ENCODE measurements around the gene CUBN. TPM values are rescaled to one million over a fixed set of nuclear protein-coding genes. Genes with fewer than 3 reads are reported as not detected.

CUBN gene
- total RNA-seq, 1 experiment from 2014 or later = 4.6 TPM

DNA sequence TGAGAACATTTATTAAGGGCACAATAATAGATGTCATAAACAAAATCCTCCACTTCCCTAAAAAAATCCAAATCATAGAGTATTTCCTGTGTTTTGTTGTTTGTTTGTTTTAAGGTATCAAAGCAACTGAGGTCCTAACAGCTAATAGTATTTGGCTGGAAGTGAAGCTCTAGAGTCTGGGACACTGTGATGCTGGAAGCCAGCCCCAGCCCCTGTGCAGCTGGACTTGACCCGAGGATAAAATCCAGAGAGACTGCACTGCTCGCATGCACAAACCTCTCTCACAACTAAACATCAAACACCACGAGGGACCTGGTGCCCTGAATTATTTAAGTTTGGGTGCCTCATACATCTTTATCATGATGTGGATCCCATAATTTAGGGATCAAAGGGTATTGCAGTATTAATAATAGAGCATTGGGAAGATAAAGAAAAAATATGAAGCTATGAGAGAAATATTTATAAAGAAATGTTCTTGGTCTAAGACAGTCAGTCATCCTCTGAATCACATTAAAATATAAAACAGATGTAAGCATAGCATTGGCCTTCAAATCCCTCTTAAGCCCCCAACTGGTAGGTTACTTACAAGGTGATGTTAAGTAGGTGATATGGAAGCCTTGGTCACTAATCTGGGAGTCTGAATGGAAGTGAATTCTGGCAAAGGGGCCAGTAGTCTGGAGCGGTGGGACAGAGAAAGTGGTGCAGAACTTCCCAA, 44.4 kb downstream of the CUBN start:
- Mint-ChIP-seq H3K27ac (ENCODE audit: unreplicated experiment) (no peak overlapping the region), H3K4me1 (ENCODE audit: low read depth, unreplicated experiment) (no peaks in the 10 kb centered on the region), H3K9me3 (ENCODE audit: unreplicated experiment) (no peaks in the 10 kb centered on the region), H3K36me3 (ENCODE audit: insufficient read depth, unreplicated experiment) (no peaks in the 10 kb centered on the region), H3K4me3 (ENCODE audit: unreplicated experiment) (no peak overlapping the region), H3K27me3 (ENCODE audit: insufficient read depth, unreplicated experiment) (no peaks in the 10 kb centered on the region)
- Histone ChIP-seq H3K27me3 (replicated peaks; ENCODE audit: control insufficient read depth, insufficient read depth, low read length) (no peaks in the 10 kb centered on the region), H3K9me3 (no peaks in the 10 kb centered on the region), H3K36me3 (ENCODE audit: control insufficient read depth, insufficient read depth, low read length) (no peaks in the 10 kb centered on the region), H3K4me1 (no peaks in the 10 kb centered on the region), H3K4me3 (ENCODE audit: low read depth, low read length) (no peak overlapping the region)
- no TSS peak for BruUV-seq (replicated peaks)
- DNase-seq = no peak
- intact Hi-C loops (cut with micrococcal nuclease; ENCODE audit: unreplicated experiment) = no loop called here
- ChIA-PET POLR2A (no interaction called here), CTCF (no interaction called here)
- TF ChIP-seq, protein P1, sequence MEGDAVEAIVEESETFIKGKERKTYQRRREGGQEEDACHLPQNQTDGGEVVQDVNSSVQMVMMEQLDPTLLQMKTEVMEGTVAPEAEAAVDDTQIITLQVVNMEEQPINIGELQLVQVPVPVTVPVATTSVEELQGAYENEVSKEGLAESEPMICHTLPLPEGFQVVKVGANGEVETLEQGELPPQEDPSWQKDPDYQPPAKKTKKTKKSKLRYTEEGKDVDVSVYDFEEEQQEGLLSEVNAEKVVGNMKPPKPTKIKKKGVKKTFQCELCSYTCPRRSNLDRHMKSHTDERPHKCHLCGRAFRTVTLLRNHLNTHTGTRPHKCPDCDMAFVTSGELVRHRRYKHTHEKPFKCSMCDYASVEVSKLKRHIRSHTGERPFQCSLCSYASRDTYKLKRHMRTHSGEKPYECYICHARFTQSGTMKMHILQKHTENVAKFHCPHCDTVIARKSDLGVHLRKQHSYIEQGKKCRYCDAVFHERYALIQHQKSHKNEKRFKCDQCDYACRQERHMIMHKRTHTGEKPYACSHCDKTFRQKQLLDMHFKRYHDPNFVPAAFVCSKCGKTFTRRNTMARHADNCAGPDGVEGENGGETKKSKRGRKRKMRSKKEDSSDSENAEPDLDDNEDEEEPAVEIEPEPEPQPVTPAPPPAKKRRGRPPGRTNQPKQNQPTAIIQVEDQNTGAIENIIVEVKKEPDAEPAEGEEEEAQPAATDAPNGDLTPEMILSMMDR (IDR thresholded peaks at IDR 0.05; ENCODE audit: insufficient read depth in 1 of 2, low read depth in 1 of 2, low read length in 1 of 2, severe bottlenecking in 1 of 2, unreplicated experiment in 1 of 2) = no peak

DNA sequence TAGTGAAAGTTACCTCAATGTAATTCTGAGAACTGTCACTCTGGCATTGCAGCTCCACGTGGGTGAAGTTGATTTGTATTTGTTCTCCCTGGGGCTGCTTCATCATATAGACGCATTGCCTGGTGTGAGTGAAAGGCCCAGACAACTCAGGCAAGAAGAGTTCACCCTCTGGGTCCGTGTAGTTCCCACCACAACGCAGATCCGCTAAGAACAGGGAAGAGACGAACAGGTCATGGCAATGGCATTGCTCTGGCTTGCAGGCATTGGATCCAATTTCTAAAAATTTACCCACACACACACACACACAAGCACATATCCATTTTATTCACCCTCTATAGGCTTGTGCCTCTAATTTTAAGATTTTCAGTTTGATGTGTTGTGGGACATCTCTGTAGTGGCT, 45.4 kb downstream of the CUBN start:
- intact Hi-C loops (cut with micrococcal nuclease; ENCODE audit: unreplicated experiment) = no loop called here
- no peaks in the 10 kb centered on the region for H3K36me3 ChIP-seq (ENCODE audit: control insufficient read depth, insufficient read depth, low read length)
- DNase-seq = no peak
- no peaks in the 10 kb centered on the region for H3K9me3 Mint-ChIP-seq (ENCODE audit: unreplicated experiment)
- H3K4me1 ChIP-seq = no peaks in the 10 kb centered on the region
- no peak overlapping the region for H3K27ac Mint-ChIP-seq (ENCODE audit: unreplicated experiment)
- H3K9me3 ChIP-seq = no peaks in the 10 kb centered on the region
- ChIA-PET POLR2A (no interaction called here), CTCF (no interaction called here)
- H3K36me3 Mint-ChIP-seq (ENCODE audit: insufficient read depth, unreplicated experiment) = no peaks in the 10 kb centered on the region
- no TSS peak for BruUV-seq (replicated peaks)
- no peaks in the 10 kb centered on the region for H3K4me1 Mint-ChIP-seq (ENCODE audit: low read depth, unreplicated experiment)
- TF ChIP-seq, protein P1 (IDR thresholded peaks at IDR 0.05; ENCODE audit: insufficient read depth in 1 of 2, low read depth in 1 of 2, low read length in 1 of 2, severe bottlenecking in 1 of 2, unreplicated experiment in 1 of 2) = no peak
- H3K4me3 ChIP-seq (ENCODE audit: low read depth, low read length) = no peak overlapping the region
- H3K4me3 Mint-ChIP-seq (ENCODE audit: unreplicated experiment) = no peak overlapping the region
- H3K27me3 ChIP-seq (replicated peaks; ENCODE audit: control insufficient read depth, insufficient read depth, low read length) = no peaks in the 10 kb centered on the region
- H3K27me3 Mint-ChIP-seq (ENCODE audit: insufficient read depth, unreplicated experiment) = no peaks in the 10 kb centered on the region

DNA sequence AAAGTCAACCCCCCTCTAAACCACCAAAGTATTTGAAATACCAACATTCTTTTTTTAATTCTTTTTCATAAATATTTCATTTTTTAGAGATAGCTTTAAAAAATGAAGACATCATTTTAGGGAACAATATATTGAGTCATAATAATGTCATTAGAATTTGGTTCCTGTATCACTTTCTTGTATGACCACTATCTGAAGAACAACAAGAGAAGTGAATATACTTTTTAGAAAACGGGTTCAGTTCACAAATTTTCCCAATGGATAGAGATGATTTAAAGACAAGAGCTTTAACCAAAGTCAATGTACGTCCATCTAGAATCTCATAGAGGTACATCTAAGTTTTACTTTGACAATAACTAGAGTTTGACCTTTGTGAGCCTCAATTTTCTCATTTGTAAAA, 48.2 kb downstream of the CUBN start:
- Histone ChIP-seq H3K4me3 (ENCODE audit: low read depth, low read length) (no peak overlapping the region), H3K4me1 (no peaks in the 10 kb centered on the region), H3K36me3 (ENCODE audit: control insufficient read depth, insufficient read depth, low read length) (no peaks in the 10 kb centered on the region), H3K9me3 (no peaks in the 10 kb centered on the region), H3K27me3 (replicated peaks; ENCODE audit: control insufficient read depth, insufficient read depth, low read length) (no peaks in the 10 kb centered on the region)
- H3K27ac Mint-ChIP-seq (ENCODE audit: unreplicated experiment) = no peak overlapping the region
- H3K27me3 Mint-ChIP-seq (ENCODE audit: insufficient read depth, unreplicated experiment) = no peaks in the 10 kb centered on the region
- no TSS peak for BruUV-seq (replicated peaks)
- no peak for DNase-seq
- intact Hi-C loops (cut with micrococcal nuclease; ENCODE audit: unreplicated experiment) = no loop called here
- no peak overlapping the region for H3K4me3 Mint-ChIP-seq (ENCODE audit: unreplicated experiment)
- H3K9me3 Mint-ChIP-seq (ENCODE audit: unreplicated experiment) = no peaks in the 10 kb centered on the region
- ChIA-PET POLR2A (no interaction called here), CTCF (no interaction called here)
- TF ChIP-seq, protein P1 (IDR thresholded peaks at IDR 0.05; ENCODE audit: insufficient read depth in 1 of 2, low read depth in 1 of 2, low read length in 1 of 2, severe bottlenecking in 1 of 2, unreplicated experiment in 1 of 2) = no peak
- H3K36me3 Mint-ChIP-seq (ENCODE audit: insufficient read depth, unreplicated experiment) = no peaks in the 10 kb centered on the region
- H3K4me1 Mint-ChIP-seq (ENCODE audit: low read depth, unreplicated experiment) = no peaks in the 10 kb centered on the region

Measured in Caco-2 (cell line).